Aorta (tissue), 5 donors: ENCODE data around the gene PPWD1. TPM values are rescaled to one million over a fixed set of nuclear protein-coding genes. Genes with fewer than 3 reads are reported as not detected.

Experiments
- ATAC-seq: fragments of 200-7000 bp; cut with Tn5 transposase; one replicate; pipeline ENCODE4 v1.9.1; 2022; ENCODE audit warnings: moderate library complexity; ENCODE audit not compliant: low FRiP score
- DNase-seq, 2 donors: peaks; one replicate each; pipeline ENCODE4 v3.0.0-alpha.2; 2020
- H3K27ac ChIP-seq, 2 donors: one replicate each; pipeline ENCODE4 v1.5.1; 2013; ENCODE audit warnings: low read length in 2 of 2, mild to moderate bottlenecking in 2 of 2, moderate library complexity in 2 of 2, control low read depth in 1 of 2, inconsistent platforms in 1 of 2, low read depth in 1 of 2
- H3K27me3 ChIP-seq, 2 donors: one replicate each; pipeline ENCODE4 v1.6.1; 2013; ENCODE audit warnings: control low read depth in 1 of 2, low read length in 1 of 2, mild to moderate bottlenecking in 1 of 2, moderate library complexity in 1 of 2; ENCODE audit not compliant: insufficient read depth in 2 of 2, control insufficient read depth in 1 of 2
- H3K36me3 ChIP-seq, 2 donors: one replicate each; pipeline ENCODE4 v1.6.1; 2013; ENCODE audit warnings: control low read depth in 1 of 2, low read length in 1 of 2, mild to moderate bottlenecking in 1 of 2; ENCODE audit not compliant: insufficient read depth in 2 of 2, control insufficient read depth in 1 of 2
- H3K4me1 ChIP-seq, 2 donors: one replicate each; pipeline ENCODE4 v1.6.1; 2013; ENCODE audit warnings: low read length in 2 of 2, control low read depth in 1 of 2, mild to moderate bottlenecking in 1 of 2, moderate library complexity in 1 of 2; ENCODE audit not compliant: insufficient read depth in 2 of 2, control insufficient read depth in 1 of 2
- H3K4me3 ChIP-seq, 2 donors: one replicate each; pipeline ENCODE4 v1.5.1; 2013; ENCODE audit warnings: low read length in 2 of 2, control low read depth in 1 of 2, mild to moderate bottlenecking in 1 of 2
- H3K9me3 ChIP-seq: one replicate; pipeline ENCODE4 v1.6.1; 2013; ENCODE audit warnings: mild to moderate bottlenecking, low read length; ENCODE audit not compliant: control insufficient read depth
- WGBS, 2 donors: extraction: QIAGEN DNeasy Blood & Tissue Kit; methylation state at CpG; one replicate each; pipeline ENCODE4 v1.1.7; 2013; 5-methylcytosine and 5-hydroxymethylcytosine counted together
- intact Hi-C, 2 donors: fragments of 100-400 bp; cut with DNase I; formaldehyde crosslinking; loops; one replicate each; pipeline versions ENCODE4 v1.14.2 to v1.15.0; 2022
- polyA plus RNA-seq, 2 donors: library from polyadenylated mRNA; stranded (reverse); fragments of 200-250 nt; gene quantifications; one replicate each; pipeline ENCODE4 v1.2.3, GENCODE V29; 2013
- total RNA-seq, 2 donors: library from RNA; stranded (reverse); fragmentation: NEBNext Ultra II Directional; extraction: Animal tissue kit (Norgen Biotek cat#: 25700); gene quantifications; one replicate each; pipeline ENCODE4 v1.2.1, GENCODE V29; 2021
- donor health status: healthy with polysubstance abuse.
- donor health status: Bipolar disorder and iron deficiency.
- donor health status: DM: no; HTN: no; CAD: no.
- donor health status: DM: no; HTN: no; CAD: no.
- donor health status: DM: yes; HTN: yes; CAD: no.

The PPWD1 gene
- total and polyA plus RNA-seq, 4 donors = 21.3 to 46.9 (median 35.7) TPM

DNA sequence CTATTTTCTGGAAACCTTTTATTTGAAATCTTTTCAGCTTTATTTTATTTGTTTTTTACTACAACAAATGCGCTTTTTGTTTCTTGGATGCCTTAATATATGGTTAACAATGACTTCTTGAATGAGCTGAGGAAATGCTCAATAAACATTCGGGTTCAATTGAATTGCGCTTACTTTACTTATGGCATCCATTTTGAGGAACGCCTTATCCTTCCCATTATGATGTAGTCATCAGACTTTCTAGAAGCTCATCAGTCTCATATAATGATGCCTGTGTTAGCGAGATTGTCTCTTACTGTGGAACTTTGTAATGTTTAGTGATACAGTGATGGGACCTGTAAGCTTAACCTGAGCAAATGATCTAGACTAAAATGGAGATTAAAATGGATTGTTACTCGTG is 62.6 kb downstream of the PPWD1 start:
- Histone ChIP-seq H3K27me3 (no peaks in the 10 kb centered on the region), H3K4me3 (no peak overlapping the region), H3K9me3 (no peaks in the 10 kb centered on the region), H3K27ac (no peak overlapping the region), H3K36me3 (peaks cover 0 to 3% of the 10 kb centered on the region in 2 donors), H3K4me1 (no peaks in the 10 kb centered on the region)
- DNase-seq (no peak), ATAC-seq (no peak)
- WGBS, 2 donors = 65 to 72% methylated on average over 6 of the region's 6 CpGs
- intact Hi-C loops = loop anchor here (2.0 to 10.0 kb wide), 3 partner anchors 63 to 519 kb away; partner anchors contain the start of genes CENPK (in 1 of the 2), ERBIN (in 1 of the 2), PPWD1 (in 1 of the 2) and SREK1 (in 1 of the 2)

DNA sequence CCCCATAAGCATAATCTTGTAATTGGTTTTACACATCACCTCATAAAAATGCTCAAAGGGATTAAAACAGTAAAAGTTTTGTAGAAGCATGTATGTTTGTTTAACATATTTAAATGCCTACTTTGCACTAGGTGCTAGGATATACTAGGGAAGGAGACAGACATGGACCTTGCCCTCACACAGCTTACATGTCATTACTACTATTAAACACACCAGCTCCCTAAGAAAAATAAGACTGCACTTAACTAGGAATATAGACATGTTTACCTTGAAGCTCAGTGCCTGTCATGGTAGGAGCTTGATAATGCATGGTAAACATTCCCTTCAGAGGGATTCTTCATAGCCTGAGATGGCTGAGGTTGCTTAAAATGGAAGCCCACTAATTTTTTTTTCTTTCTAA is 67.9 kb downstream of the PPWD1 start:
- intact Hi-C loops = no loop called here

More for the DNA sequence above, 67.9 kb downstream of the PPWD1 start:
- H3K9me3 ChIP-seq = no peaks in the 10 kb centered on the region
- H3K36me3 ChIP-seq = peaks cover 0 to 3% of the 10 kb centered on the region in 2 donors
- DNase-seq = no peak
- no peaks in the 10 kb centered on the region for H3K27me3 ChIP-seq
- ATAC-seq = no peak
- no peaks in the 10 kb centered on the region for H3K4me1 ChIP-seq
- H3K4me3 ChIP-seq = no peak overlapping the region
- H3K27ac ChIP-seq = no peak overlapping the region

Other genes with a start within 250 kb of the PPWD1 start
- gene ADAMTS6, start 81.4 kb upstream of the PPWD1 start, total RNA-seq = 10 to 100 TPM in 1 of 2 donors, 1 to 10 TPM in 1; 7.1 to 11.5 TPM
- gene ADAMTS6, start 81.4 kb upstream of the PPWD1 start, polyA plus RNA-seq = 1 to 10 TPM in 1 of 2 donors, under 1 TPM in 1; 0.31 to 1.5 TPM
- gene CENPK, start 128 bp upstream of the PPWD1 start, total RNA-seq = 1 to 10 TPM; 3.7 TPM
- 1 to 10 TPM in 1 of 2 donors, under 1 TPM in 1; 0.05 to 1.9 TPM for gene CENPK, start 128 bp upstream of the PPWD1 start, polyA plus RNA-seq
- gene TRIM23, start 61.0 kb downstream of the PPWD1 start, total RNA-seq = 10 to 100 TPM; 17.9 to 21.9 TPM
- 1 to 10 TPM; 7.0 to 7.6 TPM for gene TRIM23, start 61.0 kb downstream of the PPWD1 start, polyA plus RNA-seq
- 1 to 10 TPM; 2.7 TPM for gene SHLD3, start 61.7 kb downstream of the PPWD1 start, total RNA-seq
- gene SHLD3, start 61.7 kb downstream of the PPWD1 start, polyA plus RNA-seq = 1 to 10 TPM; 2.1 to 2.6 TPM
- gene TRAPPC13, start 61.7 kb downstream of the PPWD1 start, total RNA-seq = 10 to 100 TPM; 19.1 TPM
- 10 to 100 TPM; 11.6 to 16.1 TPM for gene TRAPPC13, start 61.7 kb downstream of the PPWD1 start, polyA plus RNA-seq
- gene SGTB, start 158.8 kb downstream of the PPWD1 start, total RNA-seq = 10 to 100 TPM; 21.9 to 23.2 TPM
- gene SGTB, start 158.8 kb downstream of the PPWD1 start, polyA plus RNA-seq = 1 to 10 TPM; 6.5 to 8.8 TPM
- 10 to 100 TPM; 14.0 to 16.5 TPM for gene NLN, start 158.9 kb downstream of the PPWD1 start, total RNA-seq
- gene NLN, start 158.9 kb downstream of the PPWD1 start, polyA plus RNA-seq = 1 to 10 TPM; 2.5 to 7.0 TPM